ENCODE data around the gene TMIGD1.
A peak's percentile ranks its signal among the peaks of the same experiment; 100 is the strongest.
"Not testable (repeated sequence)": the region's sequence is repeated elsewhere in the genome, so short reads cannot be mapped to it uniquely, and the experiment has no call there.

Gene TMIGD1

DNA sequence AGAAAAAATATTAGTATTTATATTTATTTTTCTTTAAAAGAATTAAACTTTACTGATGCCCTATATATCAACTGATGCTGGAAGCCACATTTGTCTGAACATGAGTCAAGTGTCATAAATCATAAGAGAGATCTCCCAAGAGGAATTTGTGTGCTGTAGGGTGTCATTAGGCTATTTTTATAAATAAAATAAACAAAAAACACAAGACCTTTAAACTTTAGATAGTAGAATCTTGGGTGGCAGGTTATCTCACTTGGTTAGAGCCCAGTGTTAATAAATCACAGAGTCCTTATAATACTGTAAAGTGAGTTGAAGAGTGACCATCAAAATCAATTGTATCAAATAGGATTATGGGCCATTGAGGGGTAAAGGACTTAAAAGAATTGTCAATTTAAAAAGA, 23.6 kb upstream of the TMIGD1 start:
- no peak for DNase-seq

DNA sequence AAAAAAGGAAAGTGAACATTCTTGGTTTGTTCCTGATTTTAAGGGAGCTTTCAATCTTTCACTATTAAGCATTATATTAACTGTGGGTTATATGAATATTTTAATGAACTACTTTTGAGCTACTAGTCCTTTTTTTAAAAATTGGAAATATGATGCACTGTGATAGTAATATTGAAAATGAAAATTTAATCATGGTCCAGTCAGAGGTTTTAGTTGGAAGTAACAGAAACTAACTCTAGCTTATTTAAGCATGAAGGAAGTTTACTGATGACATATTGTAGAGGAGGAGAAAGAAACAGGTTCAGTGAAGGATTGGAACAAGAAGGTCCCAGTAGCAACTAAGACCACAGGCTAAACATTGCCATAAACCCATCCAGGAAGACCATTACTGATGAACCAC, 20.8 kb upstream of the TMIGD1 start:
- DNase-seq, result no peak

DNA sequence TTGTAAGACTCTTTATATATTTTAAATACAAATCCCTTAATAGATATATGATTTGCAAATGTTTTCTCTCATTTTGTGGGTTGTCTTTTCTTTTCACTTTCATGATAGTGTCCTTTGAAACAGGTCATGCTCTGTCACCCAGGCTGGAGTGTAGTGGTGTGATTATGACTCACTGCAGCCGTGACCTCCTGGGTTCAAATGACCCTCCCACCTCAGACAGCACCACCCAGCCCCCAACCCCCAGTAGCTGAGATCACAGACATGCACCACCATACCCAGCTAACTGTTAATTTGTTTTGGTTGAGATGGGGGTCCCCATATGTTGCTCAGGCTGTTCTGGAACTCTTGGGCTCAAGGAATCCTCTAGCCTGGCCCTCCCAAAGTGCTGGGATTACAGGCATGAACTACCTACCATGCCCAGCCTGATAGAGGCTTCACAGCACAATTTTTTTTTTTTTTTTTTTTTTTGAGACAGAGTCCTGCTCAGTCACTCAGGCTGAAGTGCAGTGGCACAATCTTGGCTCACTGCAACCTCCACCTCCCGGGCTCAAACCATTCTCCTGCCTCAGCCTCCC, 18.5 kb upstream of the TMIGD1 start:
- no peak for DNase-seq

DNA sequence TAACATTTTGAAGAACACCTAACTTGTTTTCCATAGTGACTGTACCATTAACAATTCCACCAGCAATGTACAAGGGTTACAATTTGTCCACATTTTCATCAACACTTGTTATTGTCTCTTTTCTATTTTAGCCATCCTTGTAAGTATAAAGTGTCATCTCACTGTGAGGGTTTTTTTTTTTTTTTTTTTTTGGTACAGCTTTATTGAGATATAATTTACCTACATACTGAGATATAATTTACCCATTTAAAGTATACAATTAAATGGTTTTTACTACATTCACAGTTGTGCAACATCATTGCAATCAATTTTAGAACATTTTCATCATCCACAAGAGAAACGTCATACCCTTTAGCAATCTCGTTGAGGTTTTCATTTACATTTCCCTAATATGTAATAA, 17.9 kb upstream of the TMIGD1 start:
- DNase-seq, result no peak

DNA sequence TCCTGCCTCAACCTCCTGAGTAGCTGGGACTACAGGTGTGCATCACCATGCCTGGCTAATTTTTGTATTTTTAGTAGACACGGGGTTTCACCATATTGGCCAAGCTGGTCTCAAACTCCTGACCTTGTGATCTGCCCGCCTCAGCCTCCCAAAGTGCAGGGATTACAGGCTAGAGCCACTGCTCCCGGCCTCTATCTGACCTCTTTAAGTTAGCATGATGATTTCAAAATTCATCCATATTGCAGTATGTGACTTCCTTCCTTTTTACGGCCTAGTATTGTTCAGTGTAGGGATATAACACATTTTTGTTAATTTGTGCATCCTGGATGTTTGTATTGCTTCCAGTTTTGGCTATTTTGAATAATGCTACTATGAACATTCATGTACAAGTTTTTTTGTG, 17.4 kb upstream of the TMIGD1 start:
- DNase-seq, result not testable (repeated sequence)

DNA sequence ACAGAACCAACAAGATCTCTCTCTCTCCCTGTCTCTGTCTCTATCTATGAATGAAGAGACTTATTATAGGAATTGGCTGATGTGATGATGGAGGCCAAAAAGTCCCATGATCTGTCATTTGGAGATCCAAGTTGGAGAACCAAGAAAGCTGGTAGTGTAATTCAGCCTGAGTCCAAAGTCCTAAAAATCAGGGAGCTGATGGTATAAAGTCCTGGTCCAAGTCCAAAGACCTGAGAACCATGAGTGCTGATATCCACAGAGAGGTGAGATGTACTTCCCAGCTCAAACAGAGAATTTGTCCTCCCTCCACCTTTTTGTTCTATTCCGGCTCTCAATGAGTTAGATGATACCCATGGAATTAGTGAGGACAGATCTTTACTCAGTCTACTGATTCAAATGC, 15.4 kb upstream of the TMIGD1 start:
- DNase-seq, result no peak

DNA sequence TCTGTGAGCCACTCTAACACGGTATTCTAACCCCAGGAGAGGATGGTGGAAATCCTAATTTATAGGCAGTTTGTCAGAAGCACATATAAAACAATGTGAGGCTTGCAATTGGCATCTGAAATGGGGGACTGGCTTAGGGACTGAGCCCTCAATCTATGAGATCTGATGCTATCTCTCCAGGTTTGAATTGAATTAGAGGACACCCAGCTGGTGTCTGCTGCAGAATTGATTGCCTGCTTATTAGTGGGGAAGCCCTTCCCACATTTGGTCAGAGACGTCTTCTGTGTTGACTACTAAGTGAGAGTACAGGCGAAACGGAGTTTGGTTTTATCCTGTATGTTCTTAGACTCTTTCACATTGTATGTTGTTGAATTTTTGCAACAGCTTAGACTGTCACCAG, 13.6 kb upstream of the TMIGD1 start:
- DNase-seq, result no peak

DNA sequence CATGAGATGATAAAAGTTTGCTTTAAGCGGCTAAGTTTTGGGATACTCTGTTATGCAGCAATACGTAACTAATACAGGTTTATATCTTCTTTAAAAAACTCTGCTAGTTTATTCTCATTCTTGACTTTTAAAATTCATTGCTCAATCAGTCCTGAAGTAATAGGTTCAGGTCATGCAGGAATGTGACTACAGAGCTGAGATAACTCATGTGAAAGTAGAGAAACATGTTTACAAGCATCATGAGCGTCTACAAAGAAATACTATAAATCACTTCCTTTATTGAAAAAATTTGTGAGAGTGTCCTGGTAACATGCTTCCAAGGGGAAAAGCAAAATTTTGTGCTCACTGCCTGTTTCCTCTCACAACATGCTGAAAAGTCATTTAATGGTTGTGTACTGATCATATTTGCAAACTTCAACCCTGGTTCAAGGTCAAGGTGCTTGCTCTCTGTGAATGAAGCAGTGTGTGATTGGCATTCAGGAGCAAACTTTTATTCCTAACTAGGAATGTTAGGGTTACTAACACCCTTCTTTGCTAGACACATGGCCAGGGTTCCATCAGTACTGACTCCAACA, 12.5 kb upstream of the TMIGD1 start:
- no peak for DNase-seq

DNA sequence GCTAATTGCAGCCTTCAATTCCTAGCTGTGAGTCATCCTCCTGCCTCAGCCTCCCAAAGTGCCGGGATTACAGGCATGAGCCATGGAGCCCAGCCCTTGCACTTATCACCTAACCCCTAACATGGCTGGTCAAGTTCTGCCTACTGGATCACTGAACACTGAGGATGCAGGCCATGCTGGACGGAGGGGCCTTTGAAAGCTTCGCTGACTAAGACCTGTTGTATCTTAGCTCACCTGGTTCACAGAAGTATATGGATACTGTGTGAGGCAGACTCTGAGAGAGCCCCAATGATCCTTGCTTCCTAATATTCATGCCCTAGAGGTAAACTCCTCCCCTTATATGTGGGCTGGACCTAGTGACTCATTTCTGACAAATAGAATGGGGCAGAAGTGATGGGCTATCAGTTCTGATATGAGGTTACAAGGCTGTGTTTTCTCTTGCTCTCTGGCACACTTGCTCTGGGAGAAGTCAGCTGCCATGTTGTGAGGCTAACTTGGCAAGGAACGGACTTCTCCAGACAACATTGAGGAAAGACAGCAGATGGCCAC, 11.7 kb upstream of the TMIGD1 start:
- DNase-seq, result no peak

DNA sequence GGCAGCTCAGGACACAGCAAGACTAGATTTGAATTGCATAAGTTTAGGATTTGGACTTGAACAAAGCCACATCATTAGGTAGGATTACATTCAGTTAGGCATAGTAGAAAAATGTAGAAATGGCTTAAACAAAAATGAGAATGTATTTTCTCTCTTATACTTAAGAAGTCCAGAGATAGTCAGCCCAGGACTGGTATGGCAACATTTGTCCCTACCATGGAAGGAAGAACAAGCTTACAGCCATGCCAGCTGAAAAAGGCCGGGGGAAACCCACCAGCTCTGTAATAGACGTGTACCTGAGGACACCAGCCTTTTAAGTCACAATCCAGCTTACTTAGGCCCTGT, 11.2 kb upstream of the TMIGD1 start:
- DNase-seq, result no peak

DNA sequence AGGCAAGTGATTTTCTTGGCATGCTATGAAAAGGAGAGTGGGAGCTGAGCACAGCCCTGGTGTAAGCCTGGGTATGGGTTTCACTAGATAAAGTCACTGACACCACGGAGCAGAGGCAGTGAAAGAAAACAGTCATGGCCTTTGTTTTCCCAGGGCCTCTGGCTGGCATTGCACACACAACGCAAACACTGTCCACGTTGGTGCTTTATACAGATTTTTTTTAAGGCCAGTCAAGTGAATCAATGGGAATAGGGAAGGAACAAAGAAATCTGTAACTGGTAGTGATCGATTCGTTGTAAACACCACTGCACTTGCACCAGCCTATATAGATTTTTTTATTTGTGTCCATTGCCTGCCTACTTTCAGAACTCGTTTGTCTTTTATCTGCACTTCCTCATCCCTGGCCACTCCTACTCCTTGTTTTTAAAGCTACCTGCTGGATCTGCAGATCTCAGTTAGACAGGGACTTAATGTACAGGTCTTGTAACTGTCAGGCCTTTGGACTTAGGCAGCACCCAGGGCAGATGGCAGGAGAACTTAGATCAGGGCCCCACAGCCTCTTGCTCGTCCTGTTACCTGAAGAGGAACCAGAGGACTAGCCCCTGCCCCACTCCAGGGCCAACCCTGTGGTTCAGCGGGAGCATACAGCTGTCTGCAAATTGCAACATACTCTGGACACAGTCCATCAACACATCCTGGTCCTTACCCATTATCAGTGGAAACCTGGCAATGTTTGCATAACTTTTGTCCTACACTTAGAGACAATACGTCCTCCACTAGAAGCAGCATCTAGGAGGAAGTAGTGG, 10.6 kb upstream of the TMIGD1 start:
- peak; percentile 71 for DNase-seq

DNA sequence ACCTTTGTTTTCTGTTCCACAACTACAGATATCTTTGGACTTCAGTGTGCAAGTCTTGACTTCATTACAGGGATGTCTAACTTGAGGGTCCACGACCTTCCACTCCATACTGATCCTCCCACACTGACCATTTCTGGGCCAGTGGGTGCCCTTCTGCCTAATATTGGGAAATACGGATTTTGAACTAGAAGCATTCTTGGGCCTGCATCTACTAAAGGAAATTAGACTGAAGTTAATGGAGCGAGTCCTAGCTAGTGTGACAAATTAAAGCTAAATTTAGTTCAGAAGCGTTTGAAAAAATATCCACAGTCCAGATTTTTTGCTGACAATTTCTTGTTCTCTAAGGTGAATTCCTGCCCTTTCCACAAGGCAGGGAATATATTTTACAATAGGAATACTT, 9.9 kb upstream of the TMIGD1 start:
- no peak for DNase-seq

DNA sequence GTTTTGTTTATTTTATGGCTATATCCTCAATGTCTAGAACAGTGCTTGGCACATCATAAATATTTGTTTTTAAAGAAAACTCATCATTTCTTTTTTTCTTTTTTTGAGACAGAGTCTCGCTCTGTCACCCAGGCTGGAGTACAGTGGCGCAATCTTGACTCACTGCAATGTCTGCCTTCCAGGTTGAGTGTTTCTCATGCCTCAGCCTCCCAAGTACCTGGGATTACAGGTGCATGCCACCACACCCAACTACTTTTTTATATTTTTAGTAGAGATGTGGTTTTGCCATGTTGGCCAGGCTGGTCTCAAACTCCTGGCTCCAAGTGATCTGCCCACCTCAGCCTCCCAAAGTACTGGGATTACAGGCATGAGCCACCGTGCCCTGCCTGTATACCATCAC, 9.4 kb upstream of the TMIGD1 start:
- DNase-seq, result not testable (repeated sequence)

DNA sequence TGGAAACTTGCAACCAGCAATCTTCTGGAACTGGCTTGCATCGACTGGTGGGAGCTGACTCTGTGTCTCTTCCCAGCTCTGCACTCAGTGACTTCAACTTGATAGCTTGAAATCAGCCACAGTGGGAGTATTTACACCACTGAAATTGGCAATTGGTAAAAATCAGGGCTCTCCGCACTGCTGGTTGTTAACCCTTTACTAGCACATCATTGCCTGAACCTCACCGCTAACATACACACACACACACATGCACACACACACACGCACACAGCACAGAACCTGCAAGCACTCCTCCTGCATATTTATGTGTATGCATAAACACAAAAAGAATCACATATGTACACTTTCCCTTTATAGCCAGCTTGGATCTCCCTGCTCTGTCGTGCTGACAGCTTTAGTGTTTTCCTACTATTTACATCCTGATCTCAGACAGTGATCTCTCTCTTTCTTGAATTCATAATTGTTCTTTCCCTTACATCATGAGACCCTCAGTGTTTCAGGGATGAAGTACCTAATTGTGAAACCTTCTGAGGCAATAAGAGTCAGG, 7.9 kb upstream of the TMIGD1 start:
- no peak for DNase-seq

DNA sequence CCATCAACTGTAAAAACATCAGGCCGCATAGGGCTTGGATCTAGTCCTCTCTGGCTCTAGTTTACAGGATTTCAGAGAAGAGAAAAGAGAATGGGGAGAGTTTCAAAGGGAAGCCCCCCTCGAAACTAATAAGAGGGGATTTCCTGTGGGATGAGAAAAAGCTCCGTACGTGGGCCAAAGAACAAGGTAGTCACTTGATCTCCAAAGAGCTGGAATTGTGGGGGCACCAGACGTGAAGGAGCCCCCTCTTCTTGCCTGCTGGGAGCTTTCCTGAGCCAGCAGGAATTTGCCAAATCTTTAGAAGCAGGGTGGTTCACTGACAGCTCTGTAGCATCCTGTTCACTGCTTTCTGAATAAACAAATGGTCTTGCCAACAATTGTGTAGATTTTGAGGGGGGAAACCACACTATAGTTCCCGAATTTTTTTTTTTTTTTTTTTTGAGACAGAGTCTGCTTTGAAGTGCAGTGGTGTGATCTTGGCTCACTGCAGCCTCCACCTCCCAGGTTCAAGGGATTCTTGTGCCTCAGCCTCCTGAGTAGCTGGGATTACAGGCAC, 7.0 kb upstream of the TMIGD1 start:
- no peak for DNase-seq

DNA sequence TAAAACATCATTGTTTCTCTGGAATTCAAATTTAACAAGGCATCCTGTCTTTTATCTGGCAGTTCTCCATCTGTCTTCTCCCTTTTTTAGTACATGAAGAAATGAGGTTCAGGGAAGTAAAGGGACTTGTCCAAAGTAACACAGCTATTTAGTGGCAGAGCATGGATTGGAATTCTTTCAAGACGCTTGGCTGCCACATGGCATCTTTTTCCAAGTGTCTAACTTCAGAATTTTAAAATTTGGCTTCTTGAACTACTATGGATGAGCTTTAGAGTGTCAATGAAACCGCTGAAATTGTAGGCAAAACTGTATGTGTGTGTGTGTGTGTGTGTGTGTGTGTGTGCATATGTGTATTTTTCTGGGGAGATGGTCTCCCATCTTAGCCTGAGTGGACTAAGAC, 5.2 kb upstream of the TMIGD1 start:
- DNase-seq, result no peak

DNA sequence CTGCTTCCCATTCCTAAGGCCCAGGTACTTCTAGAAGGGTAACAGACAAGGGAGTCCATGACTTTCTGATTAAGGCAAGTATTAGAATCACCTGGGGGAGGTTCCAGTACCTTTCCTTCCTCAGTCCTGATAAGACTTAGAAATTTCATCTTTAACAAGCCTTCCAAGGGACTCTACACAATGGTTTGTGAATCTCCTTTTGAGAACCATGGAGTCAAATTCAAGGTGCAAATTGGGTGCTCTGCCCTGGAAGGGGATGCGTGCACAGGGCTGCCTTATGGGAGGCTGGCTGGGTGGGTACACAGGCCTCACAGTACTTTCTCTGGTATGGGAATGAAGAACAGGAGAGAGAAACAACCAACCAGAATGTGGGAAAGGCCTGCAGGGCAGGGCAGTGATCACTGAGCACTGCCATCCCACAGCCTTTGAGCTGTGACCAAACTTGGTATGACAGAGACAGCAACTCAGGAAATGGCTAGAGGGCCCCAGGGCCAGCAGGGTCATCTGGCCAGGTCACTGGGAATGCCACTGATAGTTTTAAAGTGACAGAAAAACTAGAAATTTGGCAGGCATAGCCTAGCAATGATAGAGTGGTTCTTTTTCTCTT, 3.6 kb upstream of the TMIGD1 start:
- DNase-seq, result no peak

DNA sequence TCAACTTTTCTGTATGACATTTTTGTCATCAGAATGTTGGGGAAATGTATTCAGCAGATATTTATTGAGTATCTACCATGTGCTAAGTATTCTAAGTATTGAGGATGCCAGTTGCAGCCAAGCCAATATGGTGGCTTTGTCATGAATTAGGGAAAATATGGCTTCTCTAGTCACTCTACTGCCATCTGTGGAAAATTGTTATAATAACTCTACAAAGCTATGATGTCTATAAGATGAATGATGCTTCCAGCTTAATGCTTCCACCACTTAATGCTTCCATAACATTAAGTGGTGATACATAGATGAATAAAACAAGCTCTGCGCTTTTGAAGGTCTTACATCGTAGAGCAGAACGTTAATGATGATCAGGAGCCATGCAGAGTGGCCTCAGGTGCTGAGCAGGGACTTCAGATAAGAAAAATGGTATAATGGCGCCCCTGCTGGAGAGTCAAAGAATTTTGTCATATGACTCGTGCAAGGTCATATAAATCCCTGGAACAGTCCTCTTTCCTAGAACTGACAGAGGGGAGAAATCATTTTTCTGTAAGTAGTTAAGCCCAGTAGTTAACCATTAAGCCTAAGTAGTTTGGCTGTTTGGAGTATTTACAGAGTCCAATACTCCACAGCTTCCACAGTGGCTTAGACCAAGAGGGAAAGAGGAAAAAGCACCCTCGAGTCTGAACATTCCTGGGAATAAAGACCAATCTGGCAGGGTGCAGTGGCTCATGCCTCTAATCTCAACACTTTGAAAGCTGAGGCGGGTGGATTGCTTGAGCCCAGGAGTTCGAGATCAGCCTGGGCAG, 2.7 kb upstream of the TMIGD1 start:
- peak; percentile 71 for DNase-seq

DNA sequence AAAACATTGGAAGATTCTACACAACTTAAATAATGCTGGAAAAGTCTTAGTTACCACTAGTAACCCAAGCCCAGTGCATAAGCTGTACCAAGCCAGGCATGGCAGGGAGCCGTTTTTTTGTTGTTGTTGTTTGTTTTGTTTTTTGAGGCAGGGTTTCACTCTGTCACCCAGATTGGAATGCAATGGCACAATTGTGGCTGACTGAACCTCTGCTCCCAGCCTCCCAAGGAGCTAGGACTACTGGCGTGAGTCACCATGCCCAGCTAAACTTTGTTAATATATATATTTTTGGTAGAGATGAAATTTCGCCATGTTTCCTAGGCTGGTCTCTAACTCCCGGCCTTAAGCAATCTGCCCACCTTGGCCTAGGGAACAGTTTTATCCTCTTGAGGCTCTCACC, 564 bp upstream of the TMIGD1 start:
- no peak for DNase-seq

DNA sequence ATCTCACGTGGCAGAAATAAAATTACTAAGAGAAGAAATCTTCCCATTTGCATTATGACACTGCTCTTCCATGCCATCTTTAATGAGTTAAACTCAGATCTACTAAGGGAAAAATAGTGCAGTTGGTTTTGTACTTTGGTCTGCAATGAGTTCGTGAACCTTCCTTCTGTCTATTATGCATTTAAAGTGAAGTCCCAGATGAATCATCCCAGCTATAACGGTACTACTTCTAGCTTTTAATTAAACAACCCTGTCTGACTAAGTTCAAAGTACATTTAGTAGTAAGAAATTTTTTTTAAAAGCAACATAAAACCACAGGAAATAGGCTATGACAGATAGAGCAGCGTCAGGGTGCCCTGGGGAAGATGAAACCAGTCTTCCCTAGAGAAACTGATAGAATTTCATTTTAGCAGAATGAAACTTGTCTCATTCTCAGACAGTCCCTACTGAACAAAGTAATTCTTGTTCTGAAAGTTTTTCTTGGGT, 1.8 kb downstream of the TMIGD1 start:
- DNase-seq, result no peak

DNA sequence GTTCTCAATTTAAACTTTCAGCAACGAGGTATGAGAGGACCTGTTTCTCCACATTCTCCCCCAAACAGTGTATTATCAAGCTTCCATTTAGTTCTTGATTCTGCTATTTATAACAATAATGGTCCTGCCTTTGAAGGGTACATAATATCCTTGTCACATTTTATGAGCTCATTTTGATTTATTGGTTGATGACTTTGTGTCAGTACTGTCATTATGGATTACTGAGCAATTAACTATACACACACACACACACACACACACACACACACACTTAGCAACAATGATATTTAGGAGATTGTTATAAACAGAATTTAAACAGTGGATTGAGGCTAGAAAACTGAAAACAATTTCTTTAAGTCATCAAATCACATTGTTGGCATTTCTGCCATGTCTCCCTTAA, 7.0 kb downstream of the TMIGD1 start:
- peak; percentile 51 for DNase-seq

DNA sequence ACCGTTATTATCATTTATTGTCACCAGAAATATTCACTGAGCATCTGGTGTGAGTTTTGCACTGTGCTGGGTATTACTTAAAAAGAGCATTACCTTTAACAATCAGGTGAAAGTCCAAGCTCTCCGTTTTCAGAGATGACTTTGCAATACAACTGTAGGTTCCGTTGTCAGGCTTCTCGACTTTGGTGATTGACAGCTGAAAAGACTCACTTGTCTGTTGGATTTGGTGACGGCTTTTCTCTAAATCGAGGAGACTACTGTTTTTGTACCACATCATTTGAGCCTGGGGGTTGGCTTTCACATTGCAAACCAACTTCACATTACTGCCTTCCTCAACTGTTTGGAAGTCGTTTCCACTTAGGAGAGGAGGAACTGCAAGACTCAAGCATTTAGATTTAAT, 9.1 kb downstream of the TMIGD1 start:
- DNase-seq, result no peak
